GM18520 (cell line): ENCODE measurements around the gene ZDHHC3.

Experiments
- ATAC-seq: cut with Tn5 transposase; IDR thresholded peaks from one replicate; pipeline ENCODE4 v1.9.1; 2021; ENCODE audit not compliant: unreplicated experiment

ZDHHC3 gene

DNA sequence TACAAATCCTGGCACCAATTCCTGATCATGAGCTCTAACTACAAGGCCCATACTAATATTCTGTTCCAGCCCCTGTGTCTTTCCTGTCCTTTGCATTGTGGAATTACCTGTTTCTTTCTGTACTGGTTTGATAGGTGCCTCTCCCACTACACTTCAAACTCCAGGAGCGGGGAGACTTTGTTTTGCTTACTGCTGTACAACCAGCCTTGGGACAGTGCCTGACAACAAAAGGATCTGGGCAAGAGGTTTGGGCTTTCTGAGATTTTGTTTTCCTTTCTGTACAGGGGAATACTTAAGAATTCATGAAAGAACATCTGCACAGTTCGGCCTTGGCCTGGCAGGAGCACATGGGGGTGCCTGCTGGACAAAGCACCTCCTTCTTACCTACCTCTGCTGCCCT, 45.1 kb downstream of the ZDHHC3 start:
- ATAC-seq: no peak

DNA sequence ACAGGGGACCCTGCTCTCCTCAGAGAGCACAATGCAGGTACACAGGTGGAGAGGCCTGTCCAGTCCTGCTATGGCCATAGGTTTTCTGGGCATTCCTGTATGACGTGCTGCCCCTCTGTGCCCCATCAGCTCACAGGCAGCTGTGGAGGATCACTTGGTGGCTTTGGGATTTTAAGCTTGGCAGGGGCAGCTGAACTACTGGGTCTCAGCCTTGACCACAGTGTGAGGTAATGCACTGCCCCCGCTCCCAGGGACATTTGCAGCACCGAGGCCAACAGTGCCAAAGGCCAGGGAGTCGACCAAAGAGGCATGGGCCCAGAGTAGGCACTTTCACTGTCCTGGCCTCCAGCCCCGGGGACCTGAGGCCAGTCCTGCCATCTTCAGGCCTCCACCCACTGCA, 46.2 kb downstream of the ZDHHC3 start:
- ATAC-seq: no peak

DNA sequence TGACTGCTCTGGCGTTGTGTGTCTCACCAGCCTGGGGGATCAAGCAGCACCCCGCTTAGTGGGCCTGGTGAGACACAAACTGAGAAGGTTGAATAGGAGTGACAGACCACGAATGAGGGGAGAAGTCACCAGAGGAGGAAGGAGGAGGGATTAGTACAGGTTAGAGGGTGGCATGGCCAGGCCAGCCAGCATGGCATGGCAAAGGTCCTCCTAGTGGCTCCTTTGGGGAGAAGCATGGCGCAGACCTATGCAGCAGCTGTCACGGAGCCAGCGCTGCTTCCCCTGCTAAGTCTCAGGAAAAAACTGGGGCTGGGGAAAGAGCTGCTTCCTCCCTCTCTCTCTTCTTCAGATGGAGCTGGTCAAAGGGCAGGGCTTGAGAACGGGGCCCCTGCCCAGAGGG, 48.6 kb downstream of the ZDHHC3 start:
- ATAC-seq: no peak

DNA sequence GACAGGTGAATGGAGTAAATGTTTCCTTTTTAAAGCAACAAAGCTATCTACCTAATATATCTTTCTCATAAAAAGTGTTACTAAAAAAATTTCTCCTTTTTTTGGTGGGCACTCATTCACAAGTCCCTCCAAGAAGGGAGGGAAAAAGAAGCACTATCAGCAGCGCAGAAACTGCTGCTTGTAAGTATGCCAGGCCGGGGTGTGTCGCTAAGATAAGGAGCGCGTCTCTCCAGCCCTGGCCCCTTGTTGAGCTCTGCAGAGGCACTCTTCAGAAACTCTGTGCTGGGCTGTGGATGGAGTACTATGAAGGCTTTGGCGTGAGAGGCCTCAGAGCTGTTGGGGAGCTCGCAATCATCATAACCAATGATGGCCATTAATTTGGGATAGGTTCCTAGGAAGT, 49.1 kb downstream of the ZDHHC3 start:
- no peak for ATAC-seq

DNA sequence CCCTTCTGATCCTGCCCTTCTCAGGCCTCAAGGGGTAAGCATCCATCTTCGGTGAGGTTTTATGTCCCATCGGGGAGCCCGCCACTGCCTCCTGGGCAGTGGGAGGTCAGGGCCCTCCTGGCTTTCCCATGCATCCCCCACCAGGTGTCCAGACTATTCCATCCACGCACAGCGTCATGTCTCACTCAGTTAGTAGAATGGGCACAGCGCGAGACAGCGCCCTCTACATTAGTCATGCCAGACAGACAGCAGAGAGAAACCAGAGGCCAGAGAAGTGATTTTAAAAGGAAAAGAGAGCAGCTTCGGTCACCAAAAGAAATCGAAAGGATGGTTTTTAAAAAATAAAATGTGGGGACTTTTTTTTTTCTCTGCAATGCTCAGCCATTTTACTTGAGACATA, 49.8 kb downstream of the ZDHHC3 start:
- ATAC-seq: no peak

DNA sequence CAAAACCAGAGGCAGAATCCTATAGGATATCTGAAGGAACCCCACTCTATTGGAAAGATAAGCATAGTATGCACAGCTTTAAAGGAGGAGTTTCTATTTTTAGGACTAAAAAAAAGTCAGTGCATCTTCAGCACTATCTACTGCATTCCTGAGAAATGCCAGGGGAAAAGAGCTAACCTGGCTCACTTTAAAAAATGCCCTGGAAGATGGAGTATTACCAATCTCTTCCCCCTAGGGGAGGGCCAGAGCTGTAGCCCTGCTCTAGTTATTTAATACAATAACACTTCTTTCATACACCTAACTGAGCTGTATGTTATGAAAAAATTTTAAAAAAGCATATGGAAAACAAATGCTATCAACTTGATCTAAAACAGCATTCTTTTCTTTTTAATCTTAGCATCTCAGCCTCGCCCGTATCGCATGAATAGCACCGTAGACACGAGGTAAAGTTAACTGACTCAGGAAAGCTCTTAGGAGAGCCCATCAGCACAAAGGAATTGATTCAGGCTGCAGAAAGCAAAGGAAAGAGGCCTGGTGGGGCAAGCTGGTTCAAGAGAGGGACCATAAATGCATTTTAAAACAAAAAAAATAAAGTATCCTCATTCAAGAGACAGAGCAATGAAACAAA, 51.4 kb downstream of the ZDHHC3 start:
- ATAC-seq: no peak

DNA sequence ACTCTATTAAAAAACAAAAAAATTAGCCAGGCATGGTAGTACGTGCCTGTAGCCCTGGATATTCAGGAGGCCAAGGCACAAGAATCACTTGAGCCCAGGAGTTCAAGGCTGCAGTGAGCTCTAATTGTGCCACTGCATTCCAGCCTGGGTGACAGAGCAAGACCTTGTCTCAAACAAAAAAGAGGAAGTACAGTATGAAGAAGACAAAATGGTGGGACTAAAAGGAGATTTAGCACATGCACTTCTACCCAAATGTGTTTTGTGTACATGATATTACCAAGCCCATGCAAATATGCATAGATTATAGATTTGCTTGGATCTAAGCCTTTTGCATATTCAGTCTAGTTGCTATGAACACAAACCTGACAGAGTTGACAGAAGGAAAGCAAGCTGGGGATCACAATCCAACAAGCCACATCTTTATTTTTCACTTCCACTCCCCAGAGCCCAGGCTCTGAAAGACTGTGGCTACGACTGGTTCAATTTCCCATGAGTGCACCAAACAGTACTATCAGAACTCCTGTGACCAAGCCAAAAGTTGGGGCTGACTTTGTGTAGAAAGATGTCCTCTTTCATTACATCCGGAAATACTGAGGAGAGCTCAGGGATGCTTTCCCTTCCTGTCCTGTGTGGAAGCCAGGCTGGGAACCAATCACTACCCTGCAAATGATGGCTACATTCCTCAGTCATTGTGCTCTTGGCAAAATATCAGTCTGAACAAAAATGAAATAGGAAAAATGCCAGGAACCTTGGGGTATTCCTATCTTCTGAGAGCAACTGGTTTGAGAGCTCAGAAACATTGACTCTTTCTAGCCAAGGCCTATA, 52.1 kb downstream of the ZDHHC3 start:
- no peak for ATAC-seq

DNA sequence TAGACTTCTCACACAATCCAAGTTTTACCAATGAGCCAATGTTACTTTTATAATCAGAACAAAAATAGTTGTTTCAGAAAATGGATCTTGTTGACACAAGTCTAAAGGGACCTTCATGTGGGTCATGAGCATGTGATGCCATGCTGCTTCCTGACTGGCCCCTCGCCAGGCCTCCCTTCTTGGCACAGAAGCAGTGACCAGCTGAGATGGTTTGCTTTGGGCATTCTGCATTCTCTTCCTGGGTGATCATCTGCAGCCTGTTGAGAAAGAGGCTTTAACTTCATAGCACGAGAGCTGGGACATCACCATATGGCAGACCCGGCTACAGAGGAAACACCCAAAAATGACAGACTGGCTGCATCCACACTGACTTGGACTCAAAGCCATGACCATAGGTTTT, 55.9 kb downstream of the ZDHHC3 start:
- no peak for ATAC-seq

DNA sequence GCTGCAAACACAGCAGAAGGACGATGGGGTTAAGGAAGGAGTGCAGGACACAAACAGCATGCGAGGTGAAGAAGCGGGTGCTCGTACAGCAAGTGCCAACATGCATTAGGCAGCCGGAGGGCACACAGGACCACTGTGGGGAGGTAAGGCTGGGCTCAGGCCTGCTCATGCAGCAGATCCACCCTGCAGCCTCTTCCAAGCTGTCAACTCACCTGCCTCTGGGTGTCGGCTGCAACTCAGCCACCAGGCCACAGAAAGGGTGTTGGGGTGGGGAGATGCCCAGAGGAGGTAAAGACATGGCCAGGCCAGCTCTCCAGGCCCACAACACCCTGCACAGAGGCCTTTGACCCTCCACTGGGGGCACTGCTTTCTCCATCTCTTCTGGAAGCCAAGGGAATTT, 57.4 kb downstream of the ZDHHC3 start:
- no peak for ATAC-seq

DNA sequence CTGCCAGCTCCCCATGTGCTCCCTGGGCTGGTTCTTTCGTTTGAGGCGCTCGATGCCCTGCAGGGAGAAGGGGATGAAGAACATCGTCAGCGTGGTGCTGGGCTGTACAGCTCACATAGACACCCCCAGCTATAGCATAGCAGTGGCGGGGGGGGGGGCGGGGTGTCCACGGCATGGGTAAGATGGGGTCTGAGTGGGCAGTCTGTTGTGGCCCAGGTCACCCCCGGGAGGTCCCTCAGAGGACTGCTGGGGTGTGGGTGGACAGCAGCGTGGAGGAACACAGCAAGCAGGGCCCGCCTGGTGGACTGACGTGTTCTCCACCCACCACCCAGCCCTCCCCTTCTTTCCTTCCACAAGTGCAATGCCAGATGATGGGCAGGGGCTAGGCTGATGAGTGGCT, 57.9 kb downstream of the ZDHHC3 start:
- no peak for ATAC-seq

DNA sequence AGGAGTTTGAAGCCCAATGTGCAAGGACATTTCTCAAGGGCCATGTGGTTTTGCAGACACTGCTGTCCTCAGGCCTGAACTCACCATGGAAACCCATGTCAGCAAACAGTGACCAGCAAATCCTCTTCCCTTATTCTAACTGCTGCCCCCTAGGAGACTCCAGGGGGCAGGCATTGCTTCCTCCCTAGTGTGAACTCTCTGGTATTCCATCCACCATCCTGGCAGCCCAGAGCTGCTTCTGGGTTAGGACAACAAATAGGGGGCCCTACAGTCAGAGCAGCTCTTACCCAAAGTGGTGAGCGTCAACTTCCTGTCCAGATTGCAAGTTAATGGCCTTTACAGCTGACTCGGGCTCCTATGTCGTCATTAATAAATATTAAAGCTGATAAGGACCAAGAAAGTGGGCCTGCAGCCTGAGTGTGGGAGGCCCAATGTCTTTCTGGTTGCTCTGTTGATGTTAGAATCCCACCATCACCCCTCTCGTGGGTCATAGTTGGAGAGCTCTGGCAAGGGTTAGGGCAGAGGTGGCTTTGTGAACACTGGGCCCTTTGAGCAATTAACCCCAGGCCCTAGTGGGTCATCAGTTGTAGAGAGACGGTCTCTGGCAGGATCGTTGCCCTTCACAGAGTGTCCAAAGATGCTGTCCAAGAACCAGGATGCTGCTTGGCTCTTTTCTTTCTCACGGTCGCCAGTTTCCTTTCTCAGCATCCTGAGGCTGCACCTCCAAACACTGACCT, 60.1 kb downstream of the ZDHHC3 start:
- ATAC-seq: no peak

DNA sequence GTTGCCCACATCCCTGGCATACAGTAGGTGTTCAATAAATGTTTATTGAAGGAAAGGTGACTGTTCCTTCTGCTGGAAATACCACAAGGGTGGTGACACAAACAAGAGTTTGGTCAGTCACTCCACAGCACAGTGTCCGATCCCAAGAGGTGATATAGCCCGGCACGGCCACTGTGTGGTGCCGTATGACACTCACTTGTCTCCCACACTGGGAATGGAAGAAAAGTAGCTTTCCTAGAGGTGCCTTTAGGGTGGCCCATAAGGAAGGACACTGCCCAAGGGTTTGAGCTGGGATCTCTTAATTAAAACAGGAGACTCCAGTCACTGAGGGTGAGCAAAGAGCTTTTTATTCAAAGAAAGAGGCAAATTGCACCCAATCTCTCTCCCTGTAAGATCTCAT, 61.0 kb downstream of the ZDHHC3 start:
- no peak for ATAC-seq

DNA sequence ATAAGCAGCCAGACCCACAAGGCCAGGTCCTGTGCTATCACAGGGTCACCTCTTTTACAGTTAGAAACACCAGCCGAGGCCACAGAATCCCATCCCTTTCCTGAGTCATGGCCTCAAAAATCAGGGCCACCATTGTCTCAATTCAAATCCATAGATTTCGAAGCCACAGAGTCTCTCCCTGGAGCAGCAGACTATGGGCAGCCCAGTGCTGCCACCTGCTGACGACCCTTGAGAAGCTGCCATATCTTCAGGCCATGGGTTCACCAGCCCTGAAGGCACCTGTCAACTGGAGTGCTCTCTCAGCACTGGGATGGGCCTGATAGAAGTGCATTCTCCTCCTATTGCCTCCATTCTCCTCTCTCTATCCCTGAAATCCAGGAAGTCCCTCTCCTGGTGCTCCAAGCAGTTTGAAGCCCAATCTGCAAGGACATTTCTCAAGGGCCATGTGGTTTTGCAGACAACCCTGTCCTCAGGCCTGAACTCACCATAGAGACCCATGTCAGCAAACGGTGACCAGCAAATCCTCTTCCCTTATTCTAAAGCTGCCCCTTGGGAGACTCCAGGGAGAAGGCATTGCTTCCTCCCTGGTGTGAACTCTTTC, 62.0 kb downstream of the ZDHHC3 start:
- no peak for ATAC-seq

DNA sequence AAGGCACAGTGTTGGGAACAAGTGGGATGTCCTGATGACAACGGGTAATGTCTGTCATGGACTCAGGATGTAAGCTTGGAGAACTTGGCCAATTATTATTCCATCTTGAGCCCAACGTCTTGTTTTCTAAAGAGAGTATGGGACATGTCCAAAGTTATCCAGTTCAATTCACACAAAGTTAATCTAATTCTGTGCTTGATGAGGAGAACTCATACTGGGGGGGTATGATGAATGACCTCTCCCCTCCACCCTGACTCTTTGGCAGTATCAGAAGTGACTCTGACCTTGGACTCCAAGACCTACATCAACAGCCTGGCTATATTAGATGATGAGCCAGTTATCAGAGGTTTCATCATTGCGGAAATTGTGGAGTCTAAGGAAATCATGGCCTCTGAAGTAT, 65.3 kb downstream of the ZDHHC3 start:
- no peak for ATAC-seq

DNA sequence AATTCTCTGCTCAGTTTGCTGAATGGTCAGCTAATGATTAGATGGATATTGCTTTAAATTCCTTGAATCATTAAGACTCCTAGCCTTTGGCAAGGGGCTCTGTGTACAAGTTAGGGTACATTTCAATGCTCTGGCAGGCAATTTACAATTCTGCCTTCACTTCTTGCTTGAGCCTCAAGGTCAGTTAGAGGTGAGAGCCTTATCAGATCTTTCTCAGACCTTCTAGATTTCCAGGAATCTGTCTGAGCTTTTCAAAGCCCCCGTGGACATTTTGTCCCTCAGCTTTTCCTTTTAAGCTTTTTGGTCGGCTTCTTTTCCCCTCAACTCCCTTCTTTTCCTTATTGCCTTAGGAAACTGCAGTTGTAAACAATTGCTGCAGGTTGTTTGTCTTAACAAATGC, 66.9 kb downstream of the ZDHHC3 start:
- no peak for ATAC-seq

DNA sequence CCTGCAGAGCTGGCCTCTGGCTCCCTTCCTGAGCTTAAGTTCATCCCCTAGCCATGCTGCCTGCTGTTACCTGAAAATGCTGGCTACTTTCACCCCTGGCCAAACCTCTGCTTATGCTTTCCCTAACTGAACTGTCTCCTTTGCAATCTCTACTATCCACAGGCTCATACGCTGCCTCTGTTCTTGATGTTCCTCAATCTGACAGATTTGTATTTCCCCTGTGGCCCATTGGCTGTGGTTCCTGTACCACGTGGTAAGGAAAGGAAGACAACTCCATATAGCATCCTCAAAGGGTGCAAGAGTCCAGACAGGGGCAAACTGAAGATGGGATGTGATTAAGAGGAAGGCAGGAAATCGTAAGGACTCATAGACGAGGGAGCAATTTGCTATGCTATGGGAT, 68.4 kb downstream of the ZDHHC3 start:
- no peak for ATAC-seq

DNA sequence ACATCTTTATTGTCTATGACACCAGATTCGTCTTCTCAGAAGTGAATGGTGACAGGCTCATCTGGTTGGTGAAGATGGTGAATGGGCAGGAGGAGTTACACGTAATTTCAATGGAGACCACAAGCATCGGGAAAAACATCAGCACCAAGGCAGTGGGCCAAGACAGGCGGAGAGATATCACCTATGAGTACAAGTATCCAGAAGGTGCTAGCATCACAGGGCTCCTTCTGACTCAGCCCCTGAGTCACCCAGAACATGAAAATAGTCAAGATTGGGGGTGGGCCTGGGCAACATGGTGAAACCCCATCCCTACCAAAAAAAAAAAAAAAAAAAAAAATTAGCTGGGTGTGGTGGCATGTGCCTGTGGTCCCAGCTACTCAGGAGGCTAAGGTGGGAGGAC, 69.0 kb downstream of the ZDHHC3 start:
- no peak for ATAC-seq

DNA sequence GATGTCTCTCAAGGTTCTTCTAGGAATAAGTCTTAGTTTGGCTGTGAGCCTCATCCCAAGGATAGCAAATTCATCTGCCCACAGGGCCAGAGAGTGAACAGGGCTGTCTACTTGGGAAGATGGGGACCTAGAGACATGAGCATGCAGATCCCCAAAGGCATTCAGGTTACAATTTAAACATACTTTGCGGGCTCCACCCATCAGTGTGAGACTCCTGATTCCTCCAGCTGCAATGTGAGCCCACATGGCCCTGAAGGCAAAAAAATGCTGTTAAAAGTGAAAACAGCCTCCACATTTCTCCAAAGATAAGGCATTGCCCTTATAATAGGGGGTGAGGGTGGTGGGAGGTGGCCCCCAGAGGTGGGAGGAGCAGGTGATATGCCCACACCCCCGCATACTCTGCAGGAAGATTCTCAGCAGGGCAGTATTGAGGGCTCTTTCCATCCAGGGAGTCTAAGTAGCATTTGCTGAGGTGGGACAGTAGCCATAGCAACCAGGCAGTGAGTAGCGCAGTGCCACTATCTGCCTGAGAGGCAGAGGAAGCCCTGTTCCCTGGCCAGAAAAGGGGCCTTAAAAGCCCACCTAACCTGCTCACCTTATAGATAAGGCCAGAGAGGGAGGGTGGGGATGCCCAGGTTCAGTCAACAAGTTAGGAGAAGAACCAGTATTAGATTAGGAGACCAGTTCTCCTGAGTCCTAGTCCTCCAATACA, 70.4 kb downstream of the ZDHHC3 start:
- no peak for ATAC-seq

DNA sequence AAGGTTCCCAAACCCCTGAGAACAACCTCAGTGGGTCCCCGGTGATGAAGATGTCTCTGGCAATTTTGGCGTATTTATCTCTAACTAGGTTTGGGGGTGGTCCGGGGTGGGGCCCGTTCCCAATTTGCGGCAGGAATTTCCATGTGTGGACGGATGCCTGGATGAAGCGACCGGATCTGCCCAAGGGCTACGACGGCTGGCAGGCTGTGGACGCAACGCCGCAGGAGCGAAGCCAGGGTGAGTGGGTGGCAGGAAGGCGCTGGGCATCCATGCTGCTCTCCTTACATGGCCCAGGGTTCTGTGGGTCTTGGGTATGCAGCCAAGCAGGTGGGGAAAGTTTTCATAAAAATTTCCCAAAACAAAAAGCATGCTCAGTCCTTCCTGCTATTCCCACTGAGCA, 72.2 kb downstream of the ZDHHC3 start:
- no peak for ATAC-seq

DNA sequence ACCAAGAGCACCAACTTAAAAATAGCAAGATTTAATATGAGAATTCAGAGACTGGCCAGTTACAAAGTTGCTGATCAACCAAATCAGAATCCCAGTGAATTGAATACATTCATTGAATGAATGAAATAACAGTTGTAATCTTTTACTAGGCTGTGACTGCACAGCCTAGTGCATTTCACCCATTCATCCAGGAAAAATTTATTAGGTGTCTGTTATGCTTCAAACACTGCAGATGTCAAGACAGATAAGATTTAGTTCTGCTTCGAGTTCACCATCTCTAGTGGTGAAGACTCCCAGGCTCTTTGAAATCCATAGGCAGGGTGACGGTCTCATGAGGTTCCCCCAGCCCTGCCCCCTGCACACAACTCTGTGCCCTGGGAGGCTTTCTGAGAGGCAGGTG, 72.7 kb downstream of the ZDHHC3 start:
- ATAC-seq: no peak

DNA sequence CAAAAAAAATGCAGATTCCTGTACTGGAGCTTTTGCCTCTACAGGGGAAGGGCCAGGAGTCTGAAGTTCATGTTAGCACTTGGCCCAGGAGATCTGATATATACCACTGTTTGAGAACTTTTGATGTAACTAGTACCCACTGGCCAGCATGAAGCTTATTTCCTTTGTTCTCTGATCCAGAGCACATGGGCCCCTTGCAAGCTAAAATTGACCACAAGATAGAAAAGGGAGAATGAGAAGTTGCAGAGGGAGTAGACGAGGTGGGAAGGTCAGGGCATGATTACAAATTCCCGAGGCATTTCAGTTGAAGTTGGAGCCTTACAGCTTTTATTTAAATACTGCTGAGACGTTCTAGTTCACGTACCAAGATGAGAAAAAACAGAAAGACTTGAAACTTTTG, 73.3 kb downstream of the ZDHHC3 start:
- ATAC-seq: no peak
